GM18873 (cell line): ENCODE measurements around the gene DPAGT1.
"Not testable (repeated sequence)": the region's sequence is repeated elsewhere in the genome, so short reads cannot be mapped to it uniquely, and the experiment has no call there.

Source experiments
- ATAC-seq: cut with Tn5 transposase; IDR thresholded peaks from one replicate; pipeline ENCODE4 v1.9.1; 2021; ENCODE audit warnings: mild to moderate bottlenecking, moderate library complexity, moderate number of reproducible peaks; ENCODE audit not compliant: unreplicated experiment, low FRiP score

Gene DPAGT1

DNA sequence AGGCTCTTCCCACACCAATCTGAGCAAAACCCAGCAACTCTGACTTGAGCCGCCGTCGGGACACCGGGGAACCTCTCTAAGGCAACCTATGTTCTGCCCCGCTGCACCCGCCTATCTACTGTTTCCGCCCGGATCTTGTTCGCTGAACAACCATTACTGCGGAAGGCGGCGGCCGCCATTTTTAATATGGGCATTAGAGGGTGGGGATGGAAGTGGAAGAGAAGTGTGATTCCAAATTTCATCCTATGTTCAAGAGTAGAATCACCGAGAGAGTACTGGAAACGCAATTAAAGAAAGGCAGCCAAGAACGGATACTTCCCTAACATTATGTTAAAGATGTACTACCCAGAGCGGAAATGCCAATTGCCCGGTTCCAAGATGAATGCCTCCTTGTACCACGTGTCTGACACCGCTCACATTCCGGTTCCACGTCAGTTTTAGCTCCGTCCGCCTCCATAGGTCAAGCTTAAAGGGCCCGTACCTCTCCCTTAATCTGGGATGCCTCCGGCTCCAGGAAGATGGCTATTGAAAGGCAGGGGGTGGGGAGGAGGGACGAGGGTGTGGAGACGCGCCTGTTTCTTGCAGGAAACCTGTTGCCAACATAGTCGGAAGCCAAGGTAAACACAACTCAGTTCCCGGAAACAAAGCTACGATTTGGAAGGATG, at the start of gene DPAGT1:
TSS of gene DPAGT1 (minus strand) at position 95 of the 665 bp plus-strand sequence. CDS start 198 bp downstream, outside the sequence.
- ATAC-seq = peak; percentile 74

DNA sequence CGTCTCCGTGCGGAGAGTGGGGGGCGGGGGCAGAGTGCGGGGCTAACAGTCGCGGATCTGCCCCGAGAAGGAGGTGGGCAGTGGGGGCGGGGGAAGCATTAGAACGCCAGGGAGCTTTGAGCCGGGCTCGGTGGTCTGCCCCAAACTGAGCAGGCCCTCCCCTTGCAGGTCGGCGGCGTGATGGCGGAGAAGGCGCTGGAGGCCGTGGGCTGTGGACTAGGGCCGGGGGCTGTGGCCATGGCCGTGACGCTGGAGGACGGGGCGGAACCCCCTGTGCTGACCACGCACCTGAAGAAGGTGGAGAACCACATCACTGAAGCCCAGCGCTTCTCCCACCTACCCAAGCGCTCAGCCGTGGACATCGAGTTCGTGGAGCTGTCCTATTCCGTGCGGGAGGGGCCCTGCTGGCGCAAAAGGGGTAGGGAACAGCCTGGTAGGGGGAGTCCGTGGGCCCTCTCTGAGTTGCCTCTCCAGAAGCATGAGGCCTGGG, 48.2 kb upstream of the DPAGT1 start:
- no peak for ATAC-seq

DNA sequence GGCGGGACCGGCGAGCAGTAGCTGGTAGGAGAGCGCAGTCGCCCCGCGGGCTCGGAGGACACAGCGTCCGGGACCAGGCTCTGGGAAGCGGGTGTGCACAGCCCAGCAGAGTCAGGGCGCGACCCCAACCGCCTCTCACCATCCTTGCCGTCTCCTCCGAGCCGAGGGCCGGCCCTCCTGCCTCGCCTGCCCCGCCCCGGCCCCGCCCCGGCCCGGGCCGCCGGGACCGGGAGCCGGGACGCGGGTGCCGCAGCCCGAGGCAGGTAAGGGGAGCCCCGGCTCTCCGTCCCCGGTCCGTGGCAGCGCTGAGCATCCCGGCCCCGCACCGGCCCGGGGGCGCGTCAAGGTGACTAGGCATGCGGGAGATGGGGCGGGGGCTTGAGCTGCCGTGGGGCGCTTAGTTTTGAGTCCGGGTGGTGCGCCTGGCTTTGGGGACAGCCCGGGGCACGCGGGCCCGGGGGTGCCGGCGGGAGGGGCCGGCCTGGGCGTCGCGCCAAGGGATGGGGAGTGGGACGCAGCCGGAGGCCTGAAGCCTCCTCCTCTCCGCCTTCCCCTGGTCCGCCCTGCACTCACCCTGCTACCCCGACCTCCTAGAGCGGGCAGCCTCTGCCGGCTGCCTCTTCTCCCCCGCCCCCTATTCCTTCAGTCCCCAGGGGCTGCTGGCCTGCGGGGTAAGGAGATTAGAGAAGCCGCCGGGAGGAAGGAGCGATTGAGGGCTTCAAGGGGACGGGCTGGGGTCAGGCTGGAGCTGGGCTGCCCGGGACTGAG, 47.5 kb upstream of the DPAGT1 start, which contains the start of gene ABCG4:
TSS of gene ABCG4 (plus strand) at position 35 of the 768 bp plus-strand sequence. CDS start 914 bp downstream, outside the sequence.
- ATAC-seq = no peak

DNA sequence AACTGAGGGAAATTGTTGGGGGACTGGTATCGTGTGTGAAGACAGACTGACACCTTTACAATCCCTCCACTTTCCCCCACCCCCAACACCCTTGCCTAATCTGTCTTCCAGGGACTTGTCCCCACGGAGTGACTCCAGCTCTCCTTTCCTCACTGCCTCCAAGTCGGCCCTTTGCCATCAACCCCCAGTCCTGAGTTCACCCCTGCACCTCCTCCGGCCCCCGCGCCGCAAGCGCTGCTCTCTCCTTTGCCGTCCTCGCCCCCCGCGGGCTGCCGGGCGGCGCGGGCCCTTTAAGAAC, 47.0 kb upstream of the DPAGT1 start:
- ATAC-seq = no peak

DNA sequence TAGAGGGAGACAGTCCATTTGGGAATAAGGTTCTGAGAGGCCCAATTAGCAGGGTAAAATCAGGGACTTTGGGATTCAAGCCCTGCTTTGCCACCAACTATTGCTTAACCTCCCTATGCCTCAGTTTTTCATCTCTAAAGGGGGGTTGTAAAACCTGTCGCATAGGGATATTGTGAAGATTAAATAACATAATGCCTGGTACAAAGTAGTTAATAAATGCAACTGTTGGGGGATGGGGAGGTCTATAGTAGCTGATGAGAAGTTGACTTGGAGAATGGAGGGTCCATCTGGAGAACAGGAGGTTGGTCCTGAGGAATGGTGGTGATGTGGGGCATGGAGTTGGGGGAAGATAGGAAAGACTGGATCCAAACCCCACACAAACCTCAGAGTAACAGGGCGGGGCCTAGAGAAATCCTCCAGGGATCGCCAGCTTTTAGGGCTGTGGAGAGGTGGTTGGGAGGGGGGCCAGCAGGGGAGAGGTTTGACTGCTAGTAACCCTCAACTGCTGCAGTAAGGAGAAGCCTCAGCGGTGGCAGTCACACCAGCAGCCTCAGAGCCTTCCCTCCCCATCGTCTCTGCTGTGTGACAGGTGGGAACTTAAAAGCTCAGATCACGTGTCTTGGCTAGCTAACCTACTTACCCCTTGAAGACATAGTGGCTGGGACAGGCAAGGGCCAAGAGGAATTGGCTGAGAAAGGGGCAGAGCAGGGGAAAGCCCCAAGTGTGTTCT, 46.1 kb upstream of the DPAGT1 start:
- no peak for ATAC-seq

DNA sequence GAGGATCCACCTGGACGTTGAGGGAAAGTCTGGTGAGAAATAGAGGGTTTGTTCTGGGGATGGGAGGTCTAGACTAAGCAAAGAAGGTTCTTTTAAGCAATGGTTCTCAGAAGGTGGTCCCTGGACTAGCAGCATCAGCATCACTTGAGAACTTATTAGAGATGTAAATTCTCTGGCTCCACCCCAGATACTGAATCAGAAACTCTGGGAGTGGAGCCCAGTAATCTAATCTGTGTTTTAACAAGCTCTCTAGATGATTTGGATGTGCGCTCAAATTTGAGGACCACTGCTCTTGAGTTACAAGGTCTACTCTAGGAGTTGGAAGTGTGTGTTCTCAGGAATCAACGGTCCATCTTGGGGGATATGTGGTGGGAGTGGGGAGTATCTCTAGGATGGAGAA, 43.9 kb upstream of the DPAGT1 start:
- no peak for ATAC-seq

DNA sequence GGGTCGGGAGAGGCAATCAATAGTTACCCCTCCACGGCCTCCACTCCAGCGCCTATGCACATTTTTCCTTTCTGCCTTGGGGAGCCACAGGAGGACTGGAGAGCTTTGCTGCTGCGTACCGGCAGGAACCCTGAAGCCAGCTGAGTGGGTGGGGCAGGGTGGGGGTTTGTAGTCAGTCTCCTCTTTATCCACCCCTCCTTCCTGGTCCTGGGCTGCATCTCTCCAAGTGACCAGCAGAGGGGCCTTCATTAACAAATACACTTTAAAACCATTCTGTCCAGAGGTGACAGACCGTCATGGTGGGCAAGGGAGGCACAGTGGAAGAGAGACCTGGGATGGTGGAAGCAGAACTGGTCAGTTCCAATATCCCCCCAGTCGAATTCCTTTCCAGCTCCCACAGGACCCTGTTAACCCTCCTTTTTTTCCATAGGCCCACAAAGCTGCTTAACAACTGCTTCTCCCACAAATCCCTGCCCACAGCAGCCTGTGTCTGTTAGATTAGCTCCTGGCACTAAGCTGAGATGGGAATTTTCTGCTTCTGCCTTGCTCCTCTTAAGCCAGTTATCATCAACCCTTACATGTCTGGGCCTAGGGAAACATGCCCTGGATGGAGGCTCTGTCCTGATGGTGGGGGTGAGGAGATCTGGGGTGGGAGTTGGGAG, 43.3 kb upstream of the DPAGT1 start:
- ATAC-seq = no peak

DNA sequence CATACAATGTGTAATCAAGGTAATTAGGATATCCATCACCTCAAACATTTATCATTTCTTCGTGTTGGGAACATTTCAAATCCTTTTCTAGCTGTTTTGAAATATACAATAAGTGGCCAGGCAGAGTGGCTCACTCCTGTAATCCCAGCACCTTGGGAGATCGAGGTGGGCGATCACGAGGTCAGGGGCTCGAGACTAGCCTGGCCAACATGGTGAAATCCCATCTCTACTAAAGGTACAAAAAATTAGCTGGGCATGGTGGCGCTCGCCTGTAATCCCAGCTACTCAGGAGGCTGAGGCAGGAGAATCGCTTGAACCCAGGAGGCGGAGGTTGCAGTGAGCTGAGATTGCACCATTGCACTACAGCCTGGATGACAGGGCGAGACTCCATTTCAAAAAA, 37.6 kb upstream of the DPAGT1 start:
- ATAC-seq = not testable (repeated sequence)

DNA sequence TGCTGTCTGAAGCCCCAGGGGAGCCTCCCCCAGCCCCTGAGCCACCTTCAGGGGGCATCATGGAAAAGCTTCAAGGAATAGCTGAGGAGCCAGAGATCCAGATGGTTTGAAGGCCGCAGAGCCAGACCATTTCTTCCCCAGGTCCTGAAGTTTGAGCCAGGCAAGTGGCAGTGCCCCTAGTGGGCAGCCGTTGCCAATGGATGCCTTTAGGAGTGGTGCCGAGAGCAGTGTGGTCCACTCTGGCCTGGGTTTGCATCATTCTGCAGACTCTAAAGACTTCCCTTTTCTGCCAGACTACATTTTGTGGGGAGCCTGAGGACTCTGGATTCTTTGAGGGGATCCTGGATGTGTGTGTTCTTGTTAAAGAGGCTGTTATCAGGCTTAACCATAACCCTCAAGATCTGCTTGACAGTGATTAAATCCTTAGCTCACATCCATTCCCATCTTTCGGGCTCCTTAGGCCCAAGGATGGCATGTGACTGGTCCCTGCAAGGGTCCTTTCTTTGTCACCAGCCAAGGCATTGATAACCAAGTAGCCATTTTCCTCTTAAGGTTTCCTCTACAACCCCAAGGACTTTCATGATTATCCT, 32.8 kb upstream of the DPAGT1 start:
- no peak for ATAC-seq

DNA sequence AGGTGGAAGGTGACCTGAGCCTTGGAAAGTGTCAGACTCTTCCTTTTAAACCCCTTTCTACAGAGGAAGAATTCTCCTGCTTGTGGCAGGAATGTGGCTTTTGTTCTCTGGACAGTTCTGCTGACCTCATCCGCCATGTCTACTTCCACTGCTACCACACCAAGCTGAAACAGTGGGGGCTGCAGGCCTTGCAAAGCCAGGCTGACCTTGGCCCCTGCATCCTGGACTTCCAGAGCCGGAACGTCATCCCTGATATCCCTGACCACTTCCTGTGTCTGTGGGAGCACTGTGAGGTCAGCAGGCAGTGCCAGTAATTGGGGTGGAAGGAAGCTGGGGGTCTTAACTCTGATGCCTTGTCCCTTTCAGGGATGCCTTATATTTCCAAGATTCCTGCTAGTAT, 29.0 kb upstream of the DPAGT1 start:
- ATAC-seq = no peak

DNA sequence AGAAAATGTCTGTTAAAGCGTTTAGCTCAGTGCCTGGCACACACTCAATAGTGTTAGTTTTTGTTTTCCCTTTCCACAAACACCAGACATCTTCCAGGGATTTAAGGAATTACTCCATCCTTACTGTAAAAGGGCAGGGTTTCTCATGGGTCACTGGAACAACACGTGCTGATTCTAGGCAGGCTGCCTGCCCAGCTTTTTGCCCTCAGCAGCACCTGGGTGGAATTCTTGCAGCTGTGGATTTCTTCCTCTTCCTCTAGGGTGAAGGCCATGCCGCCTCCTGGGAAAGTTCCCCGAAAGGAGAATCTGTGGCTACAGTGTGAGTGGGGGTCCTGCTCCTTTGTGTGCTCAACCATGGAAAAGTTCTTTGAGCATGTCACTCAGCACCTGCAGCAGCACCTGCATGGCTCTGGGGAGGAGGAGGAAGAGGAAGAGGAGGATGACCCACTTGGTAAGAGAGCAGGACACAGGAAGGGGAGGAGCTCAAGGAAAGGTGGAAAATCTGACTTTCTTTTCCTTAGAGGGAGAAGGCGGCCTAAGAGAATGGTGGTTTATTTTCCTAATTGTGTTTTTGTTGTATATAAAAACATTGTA, 25.1 kb upstream of the DPAGT1 start:
- no peak for ATAC-seq

DNA sequence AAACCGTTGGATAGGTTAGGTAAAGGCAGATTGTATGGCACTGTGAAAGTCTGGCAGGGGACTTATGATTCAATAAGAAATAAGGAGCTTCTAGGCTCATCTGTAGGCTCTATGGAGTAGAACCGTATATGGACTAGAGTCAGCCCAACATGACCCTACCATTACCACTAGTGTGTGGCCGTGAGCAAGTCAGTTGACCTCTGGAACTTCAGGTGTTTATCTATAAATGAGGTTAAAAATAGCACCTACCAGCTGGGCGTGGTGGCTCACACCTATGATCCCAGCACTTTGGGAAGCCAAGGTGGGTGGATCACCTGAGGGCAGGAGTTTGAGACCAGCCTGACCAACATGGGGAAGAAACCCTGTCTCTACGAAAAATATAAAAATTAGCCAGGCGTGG, 24.2 kb upstream of the DPAGT1 start:
- no peak for ATAC-seq

DNA sequence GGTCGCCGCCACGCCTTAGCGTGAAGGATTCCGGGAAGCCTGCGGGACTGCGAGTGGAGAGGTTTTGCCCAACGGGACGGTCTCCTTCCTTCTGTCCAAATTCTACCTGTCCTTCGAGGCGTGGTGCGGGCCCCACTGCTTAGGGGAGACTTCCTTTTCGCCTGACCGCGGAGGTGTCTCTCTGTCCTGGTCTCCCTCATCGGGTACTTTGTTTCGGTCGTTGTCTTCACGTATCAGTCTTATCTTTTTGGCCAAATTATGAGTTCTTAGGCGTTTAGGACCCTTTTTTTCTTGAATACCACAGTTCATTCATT, 20.1 kb upstream of the DPAGT1 start:
- no peak for ATAC-seq

DNA sequence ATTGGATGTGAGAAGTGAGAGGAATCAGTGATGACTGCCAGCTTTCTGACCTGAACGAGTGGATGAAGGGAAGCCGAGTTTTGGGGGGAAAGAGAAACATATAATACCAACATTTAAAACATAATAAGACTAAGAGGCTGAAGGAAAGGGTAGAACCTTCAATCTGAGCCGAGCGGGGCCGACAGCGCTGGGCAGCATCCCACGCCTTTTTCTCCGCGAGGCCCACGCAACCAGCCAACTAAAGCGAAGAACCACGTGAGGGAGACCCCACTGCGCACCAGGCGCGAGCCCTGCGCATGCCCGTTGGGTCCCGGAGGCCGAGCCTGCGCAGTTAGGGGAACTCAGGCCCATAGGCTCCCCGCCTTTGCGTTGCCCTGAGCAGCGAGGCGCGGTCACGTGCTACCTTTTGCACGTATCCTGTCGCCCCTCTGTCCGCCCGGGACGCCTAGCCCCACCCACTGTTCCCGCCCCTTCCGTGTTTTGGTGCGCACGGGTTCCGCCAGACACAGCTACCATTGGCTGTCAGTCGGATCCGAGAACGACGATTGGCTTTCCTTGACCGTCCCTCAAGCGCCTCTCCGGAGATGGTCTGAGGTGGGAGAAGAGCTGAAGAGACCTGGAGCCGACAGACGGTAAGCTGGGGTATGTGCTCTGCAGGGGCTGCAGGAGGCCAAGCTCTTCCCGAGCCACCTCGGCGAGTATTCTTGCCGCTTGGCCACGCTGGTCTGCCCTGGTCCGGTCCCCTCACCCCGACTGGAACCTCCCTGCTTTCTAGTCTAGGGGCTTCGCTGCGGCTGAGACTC, 19.6 kb upstream of the DPAGT1 start, which contains the start of gene HINFP:
TSS of gene HINFP (plus strand) at position 573 of the 803 bp plus-strand sequence. CDS start 5,365 bp downstream, outside the sequence.
- peak; percentile 93 for ATAC-seq

DNA sequence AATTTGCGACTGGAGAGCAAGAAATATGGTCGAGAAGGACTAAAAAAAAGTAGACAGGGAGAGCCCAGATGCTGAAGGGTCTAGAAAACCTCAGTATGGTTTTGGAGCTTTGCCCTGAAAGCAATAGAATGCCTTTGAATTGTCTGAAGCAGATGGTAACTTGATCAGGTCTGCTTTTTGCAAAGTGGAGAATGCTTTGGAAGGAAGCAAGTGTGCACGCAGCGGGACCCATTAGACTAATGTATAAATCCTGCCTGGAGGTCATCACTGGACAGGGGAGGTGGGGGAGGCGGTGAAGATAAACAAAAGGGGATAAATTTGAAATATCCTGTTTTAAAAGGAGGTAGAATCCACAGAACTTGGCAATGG, 19.0 kb upstream of the DPAGT1 start:
- ATAC-seq = no peak

DNA sequence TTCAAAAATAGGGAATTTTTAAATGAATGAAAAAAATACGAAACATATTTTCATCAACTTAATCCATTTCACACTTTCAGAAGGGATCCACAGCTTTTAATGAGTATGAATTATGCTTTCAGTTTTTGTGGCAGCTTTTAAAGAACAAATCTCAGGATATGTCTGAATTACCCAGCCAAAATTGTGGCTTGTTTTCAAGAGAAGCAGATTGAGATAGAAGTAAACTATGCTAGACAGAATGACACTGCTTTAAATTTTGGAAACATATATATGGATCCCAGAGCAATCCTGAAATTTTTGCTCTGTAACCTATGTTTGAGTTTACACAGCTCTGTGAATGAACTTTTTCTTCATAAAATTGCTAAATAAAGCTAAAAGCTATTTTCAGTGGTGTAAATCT, 17.3 kb upstream of the DPAGT1 start:
- no peak for ATAC-seq

DNA sequence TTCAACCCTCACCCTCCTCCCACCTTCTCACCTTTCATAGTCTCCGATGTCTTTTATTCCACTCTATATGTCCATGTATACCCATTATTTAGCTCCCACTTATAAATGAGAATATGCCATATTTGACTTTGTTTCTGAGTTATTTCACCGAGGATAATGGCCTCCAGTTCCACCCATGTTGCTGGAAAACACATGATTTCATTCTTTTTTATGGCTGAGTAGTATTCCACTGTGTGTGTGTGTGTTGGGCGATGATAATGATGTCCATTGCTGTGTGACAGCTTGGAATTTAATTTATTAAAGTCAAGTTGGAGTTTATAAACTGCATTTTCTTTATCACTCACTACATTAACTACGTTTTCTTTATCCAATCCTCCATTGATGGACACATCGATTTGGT, 16.6 kb upstream of the DPAGT1 start:
- no peak for ATAC-seq

DNA sequence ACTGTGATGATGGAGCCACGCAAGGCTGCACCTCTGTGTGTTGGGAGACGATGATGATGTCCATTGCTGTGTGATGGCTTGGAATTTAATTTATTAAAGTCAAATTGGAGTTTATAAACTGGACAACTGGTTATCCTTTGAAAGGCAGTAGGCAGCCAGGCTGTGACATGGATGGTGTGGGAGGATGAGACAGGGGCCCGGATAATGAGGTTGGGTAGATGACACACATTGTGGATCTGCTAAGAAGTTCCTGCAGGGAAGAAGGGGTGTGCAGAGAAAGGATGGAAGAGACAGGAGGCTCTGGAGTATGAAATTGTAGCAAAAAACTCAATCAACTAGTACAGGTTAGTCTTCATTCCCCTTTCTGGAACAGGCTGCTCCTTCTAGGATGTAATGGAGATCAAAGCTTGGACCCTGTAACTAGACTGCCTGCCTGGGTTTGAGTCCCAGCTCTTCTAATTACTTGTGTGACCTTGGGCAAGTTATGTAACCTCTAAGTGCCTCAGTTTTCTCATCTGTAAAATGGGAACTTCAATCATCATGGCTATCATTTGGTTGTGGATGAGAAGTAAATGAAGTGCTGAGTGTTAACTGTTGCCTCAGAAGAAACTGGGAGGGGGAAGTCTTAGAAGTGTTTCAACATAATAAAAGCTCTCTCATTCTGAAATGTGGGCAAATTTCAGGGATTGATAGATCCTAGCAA, 15.5 kb upstream of the DPAGT1 start:
- no peak for ATAC-seq

DNA sequence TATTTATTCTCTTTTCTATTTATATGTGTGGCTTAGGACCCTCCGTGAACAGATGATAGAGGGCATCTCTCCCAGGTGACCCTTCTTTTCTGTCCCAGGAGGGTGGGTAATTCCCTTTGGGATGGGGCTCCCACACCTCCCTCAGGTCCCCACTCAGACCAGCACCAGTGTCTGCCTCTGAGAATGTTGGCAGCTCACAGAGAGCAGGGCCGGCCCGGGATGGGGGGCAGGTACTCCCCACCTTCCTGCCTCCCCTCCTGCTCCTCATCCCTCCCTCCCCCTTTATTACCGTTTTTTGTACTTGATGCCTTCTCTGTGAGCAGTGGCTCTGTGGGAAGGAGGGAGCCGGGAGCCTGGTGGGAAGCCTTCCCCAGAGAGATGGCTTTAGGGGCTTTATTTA, 14.9 kb upstream of the DPAGT1 start:
- no peak for ATAC-seq
